ENCODE measurements around the gene PVALB.
A peak's percentile ranks its signal among the peaks of the same experiment; 100 is the strongest.

Gene PVALB

DNA sequence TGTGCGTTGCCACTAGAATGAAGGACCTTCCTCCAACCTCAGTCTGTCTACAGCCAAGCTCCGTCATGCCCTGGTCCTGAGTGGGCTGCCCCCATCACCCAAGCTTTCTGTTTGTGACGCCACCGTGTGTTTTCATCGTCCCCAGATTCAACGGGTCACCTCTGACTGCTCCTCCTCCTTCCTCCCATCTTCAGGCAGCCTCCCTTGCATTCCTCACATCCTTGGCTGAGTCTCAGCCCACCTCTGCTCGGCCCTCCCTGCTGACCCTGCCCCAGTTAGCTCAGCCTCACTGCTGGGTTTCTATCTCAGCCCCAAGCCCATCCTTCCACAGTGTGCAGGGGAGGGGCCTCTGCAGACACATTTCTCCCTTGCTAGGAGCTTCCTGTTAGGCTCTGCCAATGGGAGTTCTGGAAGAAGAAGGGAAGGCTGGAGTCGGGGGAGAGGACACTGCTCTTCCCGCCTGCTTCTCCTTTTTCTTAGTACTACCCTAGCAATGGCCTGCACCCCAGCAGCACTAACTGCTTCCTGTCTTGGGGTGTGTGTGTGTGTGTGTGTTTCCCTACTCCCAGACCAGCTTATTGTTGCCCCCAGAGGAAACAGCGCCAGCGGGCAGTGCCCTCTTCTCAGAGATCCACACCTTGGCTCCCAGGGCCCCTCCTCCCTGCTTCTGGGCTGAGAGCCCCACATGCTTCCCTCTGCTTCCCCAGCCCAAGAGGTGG, 46.2 kb downstream of the PVALB start:
- DNase-seq = no peak

GRCh38 chr22:36769541-36770512, 47.0 kb downstream of the PVALB start:
- DNase-seq = no peak

GRCh38 chr22:36768616-36769015, 48.2 kb downstream of the PVALB start:
- DNase-seq = no peak

DNA sequence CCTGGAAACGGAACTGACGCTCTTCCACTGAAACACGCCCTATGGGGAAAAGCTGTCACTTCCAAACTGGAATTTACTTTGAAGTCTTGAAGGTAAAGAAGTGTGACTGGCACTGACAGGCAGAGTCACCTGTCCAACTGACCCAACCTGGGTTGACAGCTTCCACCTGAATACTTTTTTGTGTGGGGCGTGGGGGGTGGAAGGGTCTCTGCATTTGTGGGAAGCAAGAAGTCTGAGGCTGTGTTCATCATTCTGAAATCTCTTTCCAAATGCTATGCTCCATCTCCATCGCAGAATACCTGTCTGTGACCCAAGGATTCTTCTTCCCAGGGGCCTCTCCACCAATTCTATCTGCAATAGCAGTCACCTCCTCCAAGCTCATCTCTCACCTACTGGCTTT, 48.7 kb downstream of the PVALB start:
- no peak for DNase-seq

GRCh38 chr22:36767035-36767775, 49.6 kb downstream of the PVALB start:
- no peak for DNase-seq

DNA sequence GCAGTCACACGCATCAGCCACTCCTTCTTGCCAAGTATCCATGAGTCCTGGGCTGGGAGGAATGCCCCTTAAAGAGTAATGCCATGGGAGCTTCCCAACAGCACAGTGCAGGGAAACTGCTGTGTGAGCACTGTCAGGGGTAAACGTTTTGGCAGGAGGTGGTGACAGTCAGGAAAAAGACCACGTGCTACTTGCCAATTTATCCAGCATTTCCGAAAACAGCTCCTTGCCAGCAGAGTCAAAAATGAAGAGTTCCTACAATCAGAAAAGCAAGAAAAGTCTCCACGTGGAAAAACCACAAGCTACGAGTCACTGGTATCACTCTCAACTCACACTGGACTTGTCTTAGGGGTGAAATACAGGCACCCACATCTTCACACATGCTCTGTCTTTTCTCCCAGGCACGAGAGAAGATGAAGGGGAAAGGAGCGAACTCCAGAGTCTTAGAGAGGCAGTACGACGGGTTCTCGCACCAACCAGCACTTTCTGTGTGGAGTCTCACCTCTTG, 50.8 kb downstream of the PVALB start:
- no peak for DNase-seq

GRCh38 chr22:36765131-36765942, 51.5 kb downstream of the PVALB start:
- DNase-seq = no peak

- DNase-seq = no peak
Measured at GRCh38 chr22:36764641-36765040, 52.2 kb downstream of the PVALB start.

- DNase-seq = no peak
Measured at GRCh38 chr22:36764060-36764459, 52.8 kb downstream of the PVALB start.

GRCh38 chr22:36763576-36763975, 53.3 kb downstream of the PVALB start:
- DNase-seq = no peak

DNA sequence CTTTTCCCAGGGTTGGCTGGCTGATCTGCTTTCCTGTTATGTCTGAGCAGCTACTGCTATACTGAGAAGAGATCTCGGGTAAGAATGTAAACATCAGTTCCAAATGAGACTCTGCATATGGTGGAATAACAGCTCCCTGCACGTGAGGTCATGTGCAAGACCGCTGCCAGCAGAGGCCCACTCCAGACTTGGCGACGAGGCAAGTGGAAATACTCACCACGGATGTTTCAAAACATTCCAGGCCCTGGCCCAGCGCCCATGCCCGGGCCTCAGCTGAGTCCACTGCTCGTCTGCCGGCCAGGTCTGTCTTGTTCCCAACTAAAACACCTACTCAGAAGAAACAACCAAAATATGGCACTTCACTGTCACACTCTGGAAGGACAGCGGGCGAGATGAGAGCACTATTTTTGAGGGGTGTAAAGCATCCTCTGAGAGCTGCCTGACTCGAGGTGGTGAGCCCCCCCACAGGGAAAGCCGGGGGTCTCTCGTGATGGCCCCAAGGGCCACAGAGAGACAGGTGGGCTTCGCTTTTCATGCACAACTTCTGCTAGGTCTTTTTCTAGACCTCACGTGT, 54.1 kb downstream of the PVALB start:
- no peak for DNase-seq

DNA sequence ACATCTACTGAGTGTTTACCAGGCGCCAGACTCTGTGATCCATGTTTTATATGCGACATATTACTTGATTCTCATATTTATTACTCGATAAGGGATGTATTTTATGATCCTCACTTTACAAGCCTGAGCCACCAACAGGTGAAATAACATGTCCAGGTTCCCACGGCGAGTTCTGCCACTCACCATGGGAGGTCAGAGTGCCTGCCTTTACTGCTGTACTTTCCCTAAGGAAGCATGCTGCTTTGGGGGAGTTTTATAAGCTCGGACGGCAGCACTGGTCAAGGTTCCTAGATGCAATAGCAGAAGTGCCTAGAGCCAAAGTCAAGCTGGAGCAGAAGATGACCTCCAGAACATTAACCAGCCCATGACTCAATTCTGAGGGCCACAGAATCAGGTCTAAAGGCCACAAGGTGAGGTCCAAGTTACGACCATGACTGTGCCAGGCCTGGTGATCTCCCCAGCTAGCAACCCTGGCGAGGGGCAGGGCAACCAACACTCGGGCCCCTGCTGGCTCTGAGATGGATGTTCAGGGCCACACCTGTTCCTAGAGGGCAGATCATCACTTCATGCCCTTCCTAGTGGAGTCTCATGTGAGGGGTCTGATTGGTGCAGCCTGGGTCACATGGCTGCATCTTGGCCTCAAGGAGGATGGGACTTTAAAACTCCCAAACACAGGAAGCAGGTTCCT, 55.1 kb downstream of the PVALB start:
- DNase-seq = no peak

DNA sequence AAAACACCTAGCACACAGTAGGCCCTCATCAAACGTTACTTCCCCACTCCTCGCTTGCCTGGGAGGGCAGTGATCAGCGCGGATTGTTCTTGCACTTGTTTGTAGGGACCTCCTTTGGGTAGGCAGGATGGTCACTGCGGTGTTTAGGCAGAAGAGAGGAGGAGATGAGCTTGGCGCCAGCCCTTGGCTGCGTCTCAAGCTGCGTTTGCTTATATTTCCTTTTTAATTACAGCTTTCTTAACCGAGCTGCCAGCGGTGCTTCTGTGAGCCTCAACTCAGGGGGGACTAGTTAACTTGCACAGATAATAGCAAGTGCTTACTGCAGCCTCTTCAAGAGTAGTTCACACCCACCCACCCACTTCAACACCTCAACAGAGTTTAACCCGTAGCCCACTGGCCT, 56.0 kb downstream of the PVALB start:
- no peak for DNase-seq

DNA sequence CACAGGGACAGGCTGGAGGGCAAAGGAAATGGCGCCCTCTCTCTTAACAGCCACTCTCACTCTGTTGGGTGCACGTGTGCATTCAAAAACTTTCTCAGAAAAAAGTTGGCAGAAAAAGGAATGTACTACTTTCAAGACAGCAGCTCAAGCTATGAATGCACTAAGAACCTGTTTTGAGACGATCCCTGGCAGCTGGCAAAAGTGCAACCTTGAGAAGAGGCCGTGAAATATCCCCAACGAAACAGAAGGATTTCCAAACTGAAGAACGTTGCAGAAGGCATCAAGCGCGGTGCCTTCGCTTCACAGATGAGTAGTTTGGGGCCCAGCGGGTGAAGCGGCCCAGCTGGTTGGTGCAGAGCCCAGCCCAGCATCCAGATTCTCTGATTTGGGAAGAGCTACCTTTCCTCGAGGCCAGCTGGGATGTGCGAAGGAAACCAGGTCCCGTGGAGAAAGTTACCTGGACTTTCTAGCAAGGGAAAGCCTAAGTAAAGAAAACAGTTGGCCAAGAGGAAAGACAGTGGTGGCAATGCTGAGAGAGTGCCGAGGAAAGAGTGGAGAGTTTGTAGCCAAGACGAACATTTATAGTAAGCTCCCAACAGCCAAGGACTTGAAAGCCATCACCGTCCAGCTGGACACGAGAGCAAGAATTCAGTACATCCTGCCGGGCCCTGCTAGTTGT, 57.2 kb downstream of the PVALB start:
- DNase-seq = no peak

DNA sequence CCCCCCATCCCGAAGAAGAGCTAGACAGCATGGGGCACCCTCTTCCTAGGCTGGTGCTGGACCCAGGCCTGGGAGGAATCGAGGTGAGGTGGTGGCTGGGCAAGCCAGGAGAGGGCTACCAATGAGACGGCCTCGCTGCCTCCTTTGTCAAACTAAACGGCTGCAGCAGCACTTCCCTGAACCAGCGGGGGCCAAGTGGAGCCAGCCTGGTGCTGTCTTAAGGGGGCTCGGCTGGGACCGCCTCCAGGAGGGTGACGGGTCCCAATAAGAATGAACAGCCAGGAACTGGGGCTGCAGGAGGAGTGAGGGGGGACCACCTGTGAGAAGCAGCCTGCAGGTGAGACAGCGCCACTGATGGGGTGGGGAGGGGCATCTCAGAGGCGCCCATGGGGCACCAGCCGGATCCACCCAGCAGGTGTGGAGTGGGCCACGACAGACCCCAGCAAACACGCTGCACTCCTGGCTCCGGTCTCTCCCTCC, 58.0 kb downstream of the PVALB start:
- no peak for DNase-seq

- DNase-seq = peak; percentile 79
Measured at GRCh38 chr22:36757668-36758211, 59.1 kb downstream of the PVALB start.

GRCh38 chr22:36756746-36757655, 59.8 kb downstream of the PVALB start:
- DNase-seq = no peak

GRCh38 chr22:36756031-36756430, 60.8 kb downstream of the PVALB start:
- DNase-seq = no peak

DNA sequence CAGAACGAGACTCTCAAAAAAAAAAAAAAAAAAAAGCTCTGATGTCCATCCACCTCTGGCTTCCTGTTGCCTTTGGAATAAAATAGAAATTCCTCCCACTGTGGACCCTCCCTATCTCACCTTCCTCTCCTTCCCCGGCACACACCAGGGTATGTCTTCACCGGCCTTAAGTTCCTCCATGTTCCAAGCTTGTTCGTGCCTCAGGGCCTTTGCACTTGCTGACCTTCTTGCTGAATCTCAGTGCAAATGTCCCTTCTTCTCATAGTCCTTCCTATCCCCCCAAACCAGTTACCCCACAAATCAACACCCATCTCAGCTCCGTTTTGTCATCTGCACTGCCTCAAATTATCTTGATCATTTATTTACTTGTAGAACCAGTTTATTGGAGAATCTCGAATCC, 61.5 kb downstream of the PVALB start:
- DNase-seq = no peak
